Germinal center (tissue), 1 donor: Measurements from ENCODE around the gene PGBD5.

ENCODE experiments used
- DNase-seq: peaks from one replicate; pipeline ENCODE4 v3.0.0; 2012; ENCODE audit warnings: mixed read lengths, low spot score

The PGBD5 gene

GRCh38 chr1:230279583-230279945 is 146.6 kb downstream of the PGBD5 start:
- DNase-seq: no peak

GRCh38 chr1:230278871-230279582 is 147.1 kb downstream of the PGBD5 start:
- no peak for DNase-seq

- no peak for DNase-seq
These were observed 147.8 kb downstream of the PGBD5 start for GRCh38 chr1:230278376-230278775.

- DNase-seq: no peak
These were observed 148.7 kb downstream of the PGBD5 start for GRCh38 chr1:230277201-230278025.

- no peak for DNase-seq
These were observed 149.7 kb downstream of the PGBD5 start for GRCh38 chr1:230276401-230276800.

- no peak for DNase-seq
These were observed 151.9 kb downstream of the PGBD5 start for GRCh38 chr1:230274254-230274653.

- DNase-seq: no peak
These were observed 152.9 kb downstream of the PGBD5 start for GRCh38 chr1:230273141-230273710.

GRCh38 chr1:230272557-230272956 is 153.6 kb downstream of the PGBD5 start:
- DNase-seq: no peak

GRCh38 chr1:230271300-230272035 is 154.7 kb downstream of the PGBD5 start:
- DNase-seq: no peak

- DNase-seq: no peak
These were observed 155.4 kb downstream of the PGBD5 start for GRCh38 chr1:230270559-230271281.

- DNase-seq: no peak
These were observed 156.0 kb downstream of the PGBD5 start for GRCh38 chr1:230270185-230270558.

- DNase-seq: no peak
These were observed 157.6 kb downstream of the PGBD5 start for GRCh38 chr1:230268371-230269170.

- DNase-seq: no peak
These were observed 158.6 kb downstream of the PGBD5 start for GRCh38 chr1:230267338-230268065.

GRCh38 chr1:230266456-230266855 is 159.7 kb downstream of the PGBD5 start:
- DNase-seq: no peak

- no peak for DNase-seq
These were observed 160.7 kb downstream of the PGBD5 start for GRCh38 chr1:230265200-230266115.
